Measurements from ENCODE around the gene NUDT7.

The NUDT7 gene

DNA sequence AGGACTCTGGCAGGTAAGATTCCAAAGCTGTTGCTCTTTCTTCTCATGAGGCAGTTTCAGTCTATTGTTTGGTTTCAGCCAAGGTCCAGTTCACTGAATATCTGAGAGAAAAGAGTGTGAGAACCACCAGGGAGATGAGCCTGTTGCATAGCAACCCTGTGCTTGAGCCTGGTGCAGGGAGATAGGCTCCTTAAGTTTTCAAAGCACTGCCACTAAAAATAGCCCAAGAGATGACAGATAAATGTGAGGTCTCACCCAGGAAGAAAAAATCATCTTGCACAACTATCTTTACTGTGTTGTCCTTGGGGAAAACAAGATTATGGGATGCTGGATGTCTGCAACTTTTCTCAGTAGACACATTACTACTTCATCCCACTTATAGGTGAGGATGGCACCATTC, 26.2 kb upstream of the NUDT7 start:
- Mint-ChIP-seq H3K36me3 (ENCODE audit: low read depth) (no peaks in the 10 kb centered on the region), H3K27ac (no peak overlapping the region), H3K4me1 (ENCODE audit: low read depth) (no peaks in the 10 kb centered on the region), H3K4me3 (no peak overlapping the region), H3K9me3 (no peaks in the 10 kb centered on the region), H3K27me3 (peaks cover 31% of the 10 kb centered on the region)
- no peak for DNase-seq

DNA sequence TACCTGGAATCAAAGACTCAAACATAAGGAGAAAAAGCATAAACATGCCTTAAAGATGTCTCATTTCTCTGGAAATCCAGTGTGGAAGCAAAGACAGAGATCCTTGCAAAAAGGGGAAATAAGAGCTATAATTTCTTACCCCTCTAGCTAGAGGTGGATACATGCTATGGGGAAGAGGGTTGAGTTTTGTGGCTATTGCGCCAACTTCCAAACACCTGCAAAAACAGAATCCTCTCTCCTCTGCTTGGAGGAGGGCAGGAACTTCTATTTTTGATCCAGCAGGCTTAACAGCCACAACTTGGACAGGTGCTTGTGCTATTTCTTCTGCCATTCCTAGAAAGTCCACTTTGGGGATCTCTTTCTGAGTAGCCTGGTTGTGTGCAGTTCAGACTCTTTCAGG, 21.5 kb upstream of the NUDT7 start:
- no peaks in the 10 kb centered on the region for H3K36me3 Mint-ChIP-seq (ENCODE audit: low read depth)
- peaks cover 24% of the 10 kb centered on the region for H3K27me3 Mint-ChIP-seq
- no peak overlapping the region for H3K4me3 Mint-ChIP-seq
- no peak for DNase-seq
- H3K9me3 Mint-ChIP-seq: no peaks in the 10 kb centered on the region
- no peaks in the 10 kb centered on the region for H3K4me1 Mint-ChIP-seq (ENCODE audit: low read depth)
- no peak overlapping the region for H3K27ac Mint-ChIP-seq

DNA sequence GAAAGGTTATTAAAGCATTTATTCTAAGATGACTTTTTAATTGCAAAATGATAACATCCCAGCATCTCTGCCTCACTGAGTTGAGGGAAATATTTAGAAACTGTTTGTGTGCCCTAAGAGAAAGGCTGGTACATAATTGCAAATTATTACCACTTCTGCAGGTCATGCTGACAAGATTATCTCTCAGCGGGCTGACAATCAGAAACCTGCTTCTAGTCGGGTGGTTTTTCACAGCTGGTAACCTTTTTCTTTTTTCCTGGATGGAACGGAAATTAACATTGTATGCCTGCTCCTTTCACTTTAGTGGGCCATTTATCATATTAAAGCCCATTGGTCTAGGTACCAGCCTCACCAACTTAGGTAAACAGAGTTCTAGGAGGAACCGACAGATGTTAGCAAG, 17.0 kb upstream of the NUDT7 start:
- no peaks in the 10 kb centered on the region for H3K9me3 Mint-ChIP-seq
- no peak for DNase-seq
- H3K4me1 Mint-ChIP-seq (ENCODE audit: low read depth): no peaks in the 10 kb centered on the region
- H3K27me3 Mint-ChIP-seq: peaks cover 26% of the 10 kb centered on the region
- no peak overlapping the region for H3K4me3 Mint-ChIP-seq
- no peaks in the 10 kb centered on the region for H3K36me3 Mint-ChIP-seq (ENCODE audit: low read depth)
- H3K27ac Mint-ChIP-seq: no peak overlapping the region

DNA sequence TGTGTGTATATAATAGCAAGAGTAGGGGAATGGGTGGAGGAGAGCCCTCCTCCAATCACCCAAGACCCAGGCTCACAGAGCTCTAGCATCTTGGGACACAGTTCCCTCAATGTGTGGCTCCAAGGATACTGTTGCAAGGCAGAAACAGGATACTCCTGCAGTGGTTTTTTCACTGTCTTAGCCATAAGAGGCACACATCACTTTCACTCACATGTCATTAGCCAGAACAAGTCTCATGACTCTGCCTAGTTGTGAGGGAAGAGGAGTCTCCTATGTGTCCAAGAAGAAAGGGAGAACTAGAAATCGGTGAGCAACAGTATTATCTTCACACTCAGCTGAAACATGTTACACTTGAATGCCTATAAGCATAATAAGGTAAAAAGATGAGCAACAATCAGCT, 11.1 kb upstream of the NUDT7 start:
- DNase-seq: no peak
- H3K4me3 Mint-ChIP-seq: no peak overlapping the region
- no peaks in the 10 kb centered on the region for H3K4me1 Mint-ChIP-seq (ENCODE audit: low read depth)
- H3K36me3 Mint-ChIP-seq (ENCODE audit: low read depth): no peaks in the 10 kb centered on the region
- peaks cover 9% of the 10 kb centered on the region for H3K27me3 Mint-ChIP-seq
- H3K9me3 Mint-ChIP-seq: no peaks in the 10 kb centered on the region
- no peak overlapping the region for H3K27ac Mint-ChIP-seq

DNA sequence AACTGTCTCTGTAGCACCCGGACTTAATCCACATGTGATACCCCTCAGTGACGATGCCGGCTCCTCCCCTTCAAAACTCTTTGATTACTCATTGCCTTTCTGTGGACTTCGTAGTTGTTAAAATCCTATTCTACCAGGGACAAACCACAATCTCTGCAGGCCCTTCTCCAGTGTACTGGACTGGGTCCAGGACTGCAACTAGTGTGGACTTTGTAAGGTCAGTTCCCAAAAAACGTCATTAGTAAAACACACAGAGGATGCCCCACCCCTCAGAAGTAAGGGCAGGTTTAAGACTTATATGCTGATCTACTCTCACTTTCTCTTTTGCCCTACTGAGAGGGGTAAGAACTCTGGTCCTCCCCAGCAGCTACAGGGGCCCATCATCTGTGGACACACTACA, 10.5 kb upstream of the NUDT7 start:
- Mint-ChIP-seq H3K4me1 (ENCODE audit: low read depth) (no peaks in the 10 kb centered on the region), H3K36me3 (ENCODE audit: low read depth) (no peaks in the 10 kb centered on the region), H3K27ac (no peak overlapping the region), H3K4me3 (no peak overlapping the region), H3K9me3 (no peaks in the 10 kb centered on the region), H3K27me3 (peaks cover 6% of the 10 kb centered on the region)
- no peak for DNase-seq

DNA sequence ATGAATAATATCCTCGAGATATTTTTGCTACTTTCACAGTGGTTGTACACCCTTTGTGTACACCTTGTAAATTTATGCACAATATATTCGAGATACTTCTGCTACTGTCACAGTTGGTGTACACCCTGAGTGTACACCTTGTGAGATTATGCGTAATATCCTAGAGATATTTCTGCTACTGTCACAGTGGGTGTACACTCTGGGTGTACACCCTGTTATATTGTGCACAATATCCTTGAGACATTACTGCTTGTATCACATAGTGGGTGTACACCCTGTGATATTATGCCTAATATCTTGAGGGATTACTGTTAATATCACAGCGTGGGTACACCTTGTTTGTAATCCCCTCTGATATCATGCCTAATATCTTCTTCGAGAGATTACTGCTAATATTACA, 7.2 kb upstream of the NUDT7 start:
- H3K4me3 Mint-ChIP-seq: no peak overlapping the region
- H3K27ac Mint-ChIP-seq: no peak overlapping the region
- DNase-seq: no peak
- H3K27me3 Mint-ChIP-seq: no peaks in the 10 kb centered on the region
- H3K9me3 Mint-ChIP-seq: no peaks in the 10 kb centered on the region
- no peaks in the 10 kb centered on the region for H3K36me3 Mint-ChIP-seq (ENCODE audit: low read depth)
- no peaks in the 10 kb centered on the region for H3K4me1 Mint-ChIP-seq (ENCODE audit: low read depth)

DNA sequence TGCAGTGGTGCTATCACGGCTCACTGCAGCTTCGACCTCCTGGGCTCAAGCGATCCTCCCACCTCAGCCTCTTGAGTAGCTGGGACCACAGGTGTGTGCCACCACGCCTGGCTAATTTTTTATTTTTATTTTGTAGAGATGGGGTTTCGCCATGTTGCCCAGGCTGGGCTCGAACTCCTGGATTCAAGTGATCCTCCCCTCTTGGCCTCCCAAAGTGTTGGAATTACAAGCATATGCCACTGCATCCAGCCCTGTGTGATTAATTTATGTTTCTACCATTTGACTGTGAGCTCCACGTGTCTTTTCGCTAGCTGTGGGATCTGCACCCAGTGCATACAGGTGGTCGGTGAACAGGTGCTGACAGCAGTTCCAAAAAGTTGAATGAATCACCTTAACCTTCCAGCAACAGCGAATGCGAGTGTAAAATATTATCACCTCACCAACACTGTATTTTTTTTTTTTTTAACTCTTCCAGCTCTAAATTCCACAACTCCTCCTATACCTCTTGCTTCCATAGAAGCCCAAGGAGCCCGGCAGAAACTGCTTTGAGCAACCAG, 484 bp upstream of the NUDT7 start:
- no peak for DNase-seq
- Mint-ChIP-seq H3K27me3 (no peaks in the 10 kb centered on the region), H3K36me3 (ENCODE audit: low read depth) (peaks cover 11% of the 10 kb centered on the region), H3K27ac (peak overlapping the region; percentile 91), H3K9me3 (no peaks in the 10 kb centered on the region), H3K4me3 (peak overlapping the region; percentile 85), H3K4me1 (ENCODE audit: low read depth) (peaks cover 13% of the 10 kb centered on the region)

DNA sequence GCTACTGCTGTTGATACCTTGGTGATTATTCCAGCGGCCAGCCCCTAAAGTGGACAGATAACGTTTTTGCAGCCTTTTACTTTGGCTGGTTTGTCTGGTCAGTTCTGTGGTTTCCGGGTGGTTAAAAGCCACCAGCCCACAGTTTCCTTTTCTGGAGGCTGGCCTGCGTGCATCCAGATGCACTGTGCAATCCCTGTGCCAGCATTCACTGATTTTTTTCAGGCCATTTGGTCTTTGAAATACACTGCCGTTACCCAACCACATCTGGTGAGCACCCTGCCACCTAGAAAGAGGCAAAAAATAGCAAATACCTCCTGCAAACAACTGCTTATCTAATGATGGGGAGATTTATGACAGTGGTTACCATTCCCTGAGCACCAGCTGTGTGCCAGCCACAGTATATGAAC, 797 bp downstream of the NUDT7 start:
- Mint-ChIP-seq H3K27me3 (no peaks in the 10 kb centered on the region), H3K27ac (peak overlapping the region; percentile 89), H3K36me3 (ENCODE audit: low read depth) (peaks cover 17% of the 10 kb centered on the region), H3K9me3 (no peaks in the 10 kb centered on the region), H3K4me1 (ENCODE audit: low read depth) (peaks cover 15% of the 10 kb centered on the region), H3K4me3 (peak overlapping the region; percentile 85)
- no peak for DNase-seq

DNA sequence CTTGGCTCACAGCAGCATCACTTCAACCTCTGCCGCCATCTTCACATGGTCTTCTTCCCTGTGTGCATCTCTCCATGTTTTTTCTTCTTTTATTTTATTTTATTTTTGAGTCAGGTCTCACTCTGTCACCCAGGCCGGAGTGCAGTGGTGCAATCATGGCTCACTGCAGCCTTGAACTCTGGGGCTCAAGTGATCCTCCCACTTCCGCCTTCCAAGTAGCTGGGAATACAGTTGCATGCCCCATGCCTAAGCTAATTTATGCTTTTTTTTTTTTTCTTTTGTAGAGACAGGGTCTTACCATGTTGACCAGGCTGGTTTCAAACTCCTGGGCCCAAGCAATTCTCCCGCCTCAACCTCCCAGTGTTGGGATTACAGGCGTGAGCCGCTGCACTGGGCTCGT, 1.9 kb downstream of the NUDT7 start:
- no peaks in the 10 kb centered on the region for H3K9me3 Mint-ChIP-seq
- no peak overlapping the region for H3K4me3 Mint-ChIP-seq
- no peak overlapping the region for H3K27ac Mint-ChIP-seq

DNA sequence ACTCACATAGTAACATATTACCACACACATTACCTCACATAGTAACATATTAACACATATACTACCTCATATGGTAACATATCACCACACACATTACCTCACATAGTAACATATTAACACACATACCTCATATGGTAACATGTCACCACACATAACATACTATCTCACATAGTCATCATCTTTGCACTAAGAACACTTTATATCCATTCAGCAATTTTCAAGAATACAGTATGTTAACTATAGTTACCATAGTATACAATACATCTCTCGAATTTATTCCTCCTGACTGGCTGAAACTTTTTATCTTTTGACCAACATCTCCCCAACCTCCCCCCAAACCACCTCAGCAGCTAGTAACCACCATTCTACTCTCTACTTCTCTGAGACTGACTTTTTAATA, 7.6 kb downstream of the NUDT7 start:
- Mint-ChIP-seq H3K27me3 (no peaks in the 10 kb centered on the region), H3K4me3 (no peak overlapping the region), H3K27ac (no peak overlapping the region), H3K9me3 (peaks cover 4% of the 10 kb centered on the region), H3K36me3 (ENCODE audit: low read depth) (peaks cover 32% of the 10 kb centered on the region), H3K4me1 (ENCODE audit: low read depth) (peaks cover 8% of the 10 kb centered on the region)
- no peak for DNase-seq

More for the DNA sequence above, 1.9 kb downstream of the NUDT7 start:
- Mint-ChIP-seq H3K4me1 (ENCODE audit: low read depth) (peaks cover 15% of the 10 kb centered on the region), H3K27me3 (no peaks in the 10 kb centered on the region), H3K36me3 (ENCODE audit: low read depth) (peaks cover 23% of the 10 kb centered on the region)
- no peak for DNase-seq

DNA sequence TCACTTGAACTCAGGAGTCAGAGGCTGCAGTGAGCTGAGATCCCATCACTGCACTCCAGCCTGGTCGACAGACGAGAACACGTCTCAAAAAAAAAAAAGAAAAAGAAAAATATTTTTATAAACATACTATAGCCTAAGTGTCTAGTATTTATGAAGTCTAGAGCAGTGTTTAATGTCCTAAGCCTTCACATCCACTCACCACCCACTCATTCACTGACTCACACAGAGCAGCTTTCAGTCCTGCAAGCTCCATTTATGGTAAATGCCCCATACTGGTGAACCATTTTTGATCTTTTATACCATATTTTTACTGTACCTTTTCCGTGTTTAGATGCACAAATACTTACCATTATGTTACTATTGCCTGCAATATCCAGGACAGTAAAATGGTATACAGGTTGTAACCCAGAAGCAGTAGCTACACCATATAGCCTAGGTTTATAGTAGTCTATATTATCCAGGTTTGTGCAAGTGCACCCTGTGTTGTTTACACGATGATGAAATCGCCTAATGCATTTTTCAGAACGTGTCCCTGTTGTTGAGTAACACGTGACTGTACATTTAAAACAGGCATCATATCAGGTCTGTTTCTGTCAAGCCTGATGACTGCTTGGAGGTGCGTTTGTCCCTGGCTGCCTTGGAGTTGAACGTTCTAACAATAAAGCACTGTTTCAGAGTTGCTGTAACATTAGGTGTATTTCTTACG, 10.1 kb downstream of the NUDT7 start:
- no peak overlapping the region for H3K4me3 Mint-ChIP-seq

DNA sequence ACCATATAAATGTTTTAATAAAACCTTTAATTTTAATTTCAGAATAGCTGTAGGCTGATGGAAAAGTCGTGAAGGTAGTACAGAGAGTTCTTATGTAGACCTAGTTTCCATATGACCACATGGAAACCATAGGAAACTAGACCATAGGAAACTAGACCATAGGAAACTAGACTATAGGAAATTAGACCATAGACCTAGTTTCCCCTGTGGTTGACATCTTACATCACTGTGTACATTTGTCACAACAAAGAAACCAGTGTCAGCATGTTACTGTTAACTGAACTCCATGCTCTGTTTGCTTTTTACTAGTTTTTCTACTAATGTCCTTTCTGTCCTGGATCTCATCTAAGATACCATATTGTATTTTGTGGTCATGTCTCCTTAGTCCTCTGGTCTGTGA, 14.6 kb downstream of the NUDT7 start:
- no peaks in the 10 kb centered on the region for H3K27me3 Mint-ChIP-seq
- H3K4me1 Mint-ChIP-seq (ENCODE audit: low read depth): peaks cover 8% of the 10 kb centered on the region
- H3K9me3 Mint-ChIP-seq: peaks cover 9% of the 10 kb centered on the region
- H3K4me3 Mint-ChIP-seq: no peak overlapping the region
- H3K36me3 Mint-ChIP-seq (ENCODE audit: low read depth): peaks cover 9% of the 10 kb centered on the region
- no peak for DNase-seq
- H3K27ac Mint-ChIP-seq: no peak overlapping the region

More for the DNA sequence above, 10.1 kb downstream of the NUDT7 start:
- Mint-ChIP-seq H3K36me3 (ENCODE audit: low read depth) (peaks cover 23% of the 10 kb centered on the region), H3K9me3 (peaks cover 9% of the 10 kb centered on the region), H3K4me1 (ENCODE audit: low read depth) (peaks cover 8% of the 10 kb centered on the region), H3K27ac (no peak overlapping the region), H3K27me3 (no peaks in the 10 kb centered on the region)
- no peak for DNase-seq

DNA sequence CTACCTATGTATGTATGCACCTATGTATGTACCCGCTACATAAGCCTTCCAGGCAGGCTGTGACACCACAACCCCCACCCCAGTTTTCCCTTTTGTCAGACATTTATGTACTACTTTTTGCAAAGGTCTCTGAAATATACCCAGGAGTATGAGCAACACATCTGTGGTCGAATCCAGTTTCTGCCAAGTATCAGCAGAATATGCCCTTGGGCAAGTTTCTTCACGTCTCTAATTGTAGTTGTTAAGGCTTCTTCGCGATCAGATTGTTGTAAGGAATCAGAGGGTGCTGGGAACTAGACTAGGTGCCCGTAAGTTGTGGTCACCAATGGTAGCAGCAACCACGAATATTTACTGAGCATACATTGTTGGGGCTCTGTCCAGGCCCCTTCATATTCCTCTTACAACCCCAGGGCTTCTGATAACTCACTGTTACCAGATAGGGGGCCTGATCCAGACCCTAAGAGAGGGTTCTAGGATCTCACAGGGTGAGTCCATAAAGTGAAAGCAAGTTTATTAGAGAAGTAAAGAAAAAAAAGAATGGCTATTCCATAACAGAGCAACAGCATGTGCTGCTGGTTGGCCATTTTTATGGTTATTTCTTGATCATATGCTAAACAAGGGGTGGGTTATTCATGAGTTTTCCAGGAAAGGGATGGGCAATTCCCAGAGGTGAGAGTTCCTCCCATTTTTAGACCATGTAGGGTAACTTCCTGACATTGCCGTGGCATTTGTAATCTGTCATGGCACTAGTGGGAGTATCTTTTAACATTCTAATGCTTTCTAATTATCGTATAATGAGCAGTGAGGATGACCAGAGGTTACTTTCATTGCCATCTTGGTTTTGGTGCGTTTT, 16.6 kb downstream of the NUDT7 start:
- Mint-ChIP-seq H3K27me3 (no peaks in the 10 kb centered on the region), H3K9me3 (peaks cover 9% of the 10 kb centered on the region), H3K27ac (no peak overlapping the region), H3K4me1 (ENCODE audit: low read depth) (peaks cover 4% of the 10 kb centered on the region), H3K4me3 (no peak overlapping the region), H3K36me3 (ENCODE audit: low read depth) (peaks cover 7% of the 10 kb centered on the region)
- no peak for DNase-seq

DNA sequence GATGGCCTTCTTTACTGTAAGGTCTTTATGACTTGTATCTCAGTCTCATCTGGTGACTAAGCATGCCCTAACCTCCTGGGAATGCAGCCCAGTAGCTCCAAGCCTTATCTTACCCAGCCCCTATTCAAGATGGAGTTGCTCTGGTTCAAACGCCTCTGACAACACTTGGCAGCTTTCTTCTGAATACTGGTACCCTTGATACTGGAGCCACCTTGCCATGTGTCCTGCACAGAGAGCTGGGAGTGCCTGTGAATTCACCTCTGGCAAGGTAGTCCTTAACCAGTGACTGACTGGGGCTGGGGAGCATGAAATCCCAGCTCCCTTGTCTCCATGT, 17.2 kb downstream of the NUDT7 start:
- Mint-ChIP-seq H3K36me3 (ENCODE audit: low read depth) (peaks cover 7% of the 10 kb centered on the region), H3K4me3 (no peak overlapping the region), H3K27me3 (no peaks in the 10 kb centered on the region), H3K9me3 (peaks cover 8% of the 10 kb centered on the region), H3K27ac (no peak overlapping the region), H3K4me1 (ENCODE audit: low read depth) (peaks cover 4% of the 10 kb centered on the region)
- no peak for DNase-seq

DNA sequence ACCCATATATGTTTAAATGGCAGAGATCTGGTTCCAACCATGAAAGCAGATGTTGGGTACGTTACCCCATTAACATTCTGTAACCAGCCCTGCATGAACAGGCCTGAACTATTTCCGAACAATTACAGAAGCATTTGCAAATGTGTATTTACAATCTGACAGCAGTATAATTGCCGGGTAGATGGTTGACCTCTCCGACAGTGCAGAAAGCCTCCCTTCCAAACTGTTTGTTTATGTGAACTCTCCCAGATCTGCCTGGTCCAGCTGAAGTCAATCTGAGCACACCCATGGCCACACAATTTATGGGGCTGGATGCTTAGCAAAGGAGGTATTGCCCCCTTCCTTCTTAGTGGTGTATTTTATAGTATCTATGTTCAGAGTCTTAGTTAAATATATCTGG, 21.8 kb downstream of the NUDT7 start:
- H3K27me3 Mint-ChIP-seq: peaks cover 10% of the 10 kb centered on the region
- DNase-seq: no peak
- H3K36me3 Mint-ChIP-seq (ENCODE audit: low read depth): no peaks in the 10 kb centered on the region
- H3K4me1 Mint-ChIP-seq (ENCODE audit: low read depth): no peaks in the 10 kb centered on the region
- H3K9me3 Mint-ChIP-seq: no peaks in the 10 kb centered on the region
- no peak overlapping the region for H3K27ac Mint-ChIP-seq
- H3K4me3 Mint-ChIP-seq: no peak overlapping the region

All from activated T-cell treated with anti-CD3 and anti-CD28 coated beads, Interleukin-2, amount 50 U/mL, for 24 hours (primary cell).